Endothelial cell of umbilical vein (primary cell): ENCODE measurements around the gene DMD. TPM values are rescaled to one million over a fixed set of nuclear protein-coding genes. Genes with fewer than 3 reads are reported as not detected.

ENCODE experiments used
- BruUV-seq: library from RNA; stranded (reverse); fragments of 400-500 nt; replicated peaks from 2 replicates; lab custom pipeline; 2021; lab: Mats Ljungman, UMichigan
- CTCF ChIA-PET: fragments of 300-600, 350-600 bp; sonication (Branson Sonifier 250); formaldehyde crosslinking; loops from one replicate; lab custom pipeline; 2021; ENCODE audit warnings: antibody characterized with exemption, inconsistent platforms; lab: Charles Lee
- POLR2A ChIA-PET: fragments of 300-600, 350-600 bp; sonication (Branson Sonifier 250); formaldehyde crosslinking; loops from one replicate; lab custom pipeline; 2021; ENCODE audit warnings: antibody characterized with exemption, inconsistent platforms; lab: Charles Lee
- DNase-seq: peaks from one replicate; pipeline ENCODE4 v3.0.0-alpha.2; 2011; ENCODE audit warnings: low read depth, low spot score
- FAIRE-seq: peaks from 2 replicates; lab custom pipeline; 2011; peaks lifted over from hg19 to GRCh38; lab: Jason Lieb, UNC
- H2AFZ ChIP-seq: 2 replicates; pipeline ENCODE4 v1.6.0; 2012; ENCODE audit warnings: low read depth, low read length, control low read depth, inconsistent platforms
- H3K27ac ChIP-seq: 2 replicates; pipeline ENCODE4 v1.5.1; 2011; ENCODE audit warnings: low read depth, mild to moderate bottlenecking, control low read depth, low read length, moderate library complexity; ENCODE audit not compliant: insufficient read depth
- H3K27me3 ChIP-seq, 2 experiments: 2 replicates each; pipeline versions ENCODE4 v1.6.0 to v1.6.1; 2011; ENCODE audit warnings: low read length in 2 of 2, mixed read lengths in 1 of 2; ENCODE audit not compliant: control insufficient read depth in 2 of 2, insufficient read depth in 2 of 2
- H3K36me3 ChIP-seq, 2 experiments: 2 replicates in 1 of 2; 3 replicates in 1 of 2; pipeline ENCODE4 v1.5.1; 2011; ENCODE audit warnings: low read length in 2 of 2, mild to moderate bottlenecking in 1 of 2, moderate library complexity in 1 of 2; ENCODE audit not compliant: control insufficient read depth in 2 of 2, insufficient read depth in 2 of 2; ENCODE audit errors: extremely low read depth in 1 of 2
- H3K4me1 ChIP-seq: 3 replicates; pipeline ENCODE4 v1.5.1; 2011; ENCODE audit warnings: mild to moderate bottlenecking, low read length; ENCODE audit not compliant: control insufficient read depth, insufficient read depth; ENCODE audit errors: extremely low read depth
- H3K4me2 ChIP-seq: 2 replicates; pipeline ENCODE4 v1.6.1; 2011; ENCODE audit warnings: low read length, control low read depth, mixed read lengths; ENCODE audit not compliant: insufficient read depth
- H3K4me3 ChIP-seq, 3 experiments: fragments of 200-600 bp in 1 of 3; sonication (generic), shearing (Covaris generic) in 1 of 3; replicated peaks in 1 of 3; 2 replicates each; pipeline ENCODE4 v1.5.1; 2011 to 2016; ENCODE audit warnings: control low read depth in 3 of 3, low read length in 3 of 3, mild to moderate bottlenecking in 2 of 3, inconsistent platforms in 1 of 3, low read depth in 1 of 3, moderate library complexity in 1 of 3; ENCODE audit not compliant: insufficient read depth in 1 of 3
- H3K79me2 ChIP-seq: 2 replicates; pipeline ENCODE4 v1.6.0; 2012; ENCODE audit warnings: low read length, inconsistent platforms; ENCODE audit not compliant: control insufficient read depth, insufficient read depth
- H3K9ac ChIP-seq: replicated peaks from 2 replicates; pipeline ENCODE3; 2011; ENCODE audit warnings: low read length, control low read depth; ENCODE audit not compliant: insufficient read depth; ENCODE audit errors: extremely low read depth
- H3K9me1 ChIP-seq: replicated peaks from 3 replicates; pipeline ENCODE4 v1.6.0; 2011; ENCODE audit warnings: mild to moderate bottlenecking, low read length; ENCODE audit not compliant: control insufficient read depth, insufficient read depth; ENCODE audit errors: extremely low read depth
- H3K9me3 ChIP-seq: replicated peaks from 2 replicates; pipeline ENCODE4 v1.5.1; 2012; ENCODE audit warnings: low read length, inconsistent platforms; ENCODE audit not compliant: control insufficient read depth, insufficient read depth
- H4K20me1 ChIP-seq: replicated peaks from 2 replicates; pipeline ENCODE3; 2011; ENCODE audit warnings: mild to moderate bottlenecking, low read length; ENCODE audit not compliant: control insufficient read depth, insufficient read depth; ENCODE audit errors: extremely low read depth
- CTCF ChIP-seq, 2 donors: IDR thresholded peaks; 1 replicate in 1 of 2; 2 replicates in 1 of 2; pipeline ENCODE4 v1.5.1; 2011; ENCODE audit warnings: low read length in 2 of 2, mild to moderate bottlenecking in 2 of 2, moderate library complexity in 2 of 2, control low read depth in 1 of 2, inconsistent platforms in 1 of 2, low read depth in 1 of 2; ENCODE audit not compliant: insufficient read depth in 1 of 2; ENCODE audit errors: extremely low read depth in 1 of 2
- FOS ChIP-seq: IDR thresholded peaks from 2 replicates; pipeline ENCODE4 v1.6.1; 2011; ENCODE audit warnings: mild to moderate bottlenecking, low read length, moderate library complexity, borderline replicate concordance; ENCODE audit not compliant: insufficient read depth
- GATA2 ChIP-seq: IDR thresholded peaks from 2 replicates; pipeline ENCODE4 v1.7.0; 2011; ENCODE audit warnings: low read depth, mild to moderate bottlenecking, moderate library complexity, mixed read lengths, low read length; ENCODE audit not compliant: insufficient read length, insufficient read depth
- JUN ChIP-seq: IDR thresholded peaks from 2 replicates; pipeline ENCODE4 v1.6.1; 2011; ENCODE audit warnings: borderline replicate concordance, low read depth; ENCODE audit not compliant: insufficient read length, insufficient read depth
- MYC ChIP-seq: IDR thresholded peaks from one replicate; pipeline ENCODE4 v1.6.1; 2011; ENCODE audit warnings: mild to moderate bottlenecking, low read depth, low read length
- POLR2A ChIP-seq: IDR thresholded peaks from 2 replicates; pipeline ENCODE4 v1.6.1; 2012; ENCODE audit warnings: low read depth, mild to moderate bottlenecking, control low read depth, low read length
- dilution Hi-C: fragments of 300-500 bp; cut with MboI; formaldehyde crosslinking; loops from one replicate; pipeline ENCODE4 v1.15.0; 2019; ENCODE audit warnings: low sequenced_read_pairs; ENCODE audit not compliant: extremely low pct_ligation_motif_present
- intact Hi-C: fragments of 100-400 bp; cut with micrococcal nuclease; formaldehyde crosslinking; loops from one replicate; pipeline ENCODE4 v1.10.0; 2022
- polyA plus RNA-seq, 4 experiments: library from polyadenylated mRNA; depleted of rRNA in 3 of 4; stranded (reverse) in 3 of 4; unstranded in 1 of 4; fragments of >200 nt; gene quantifications; 2 replicates each; pipeline versions ENCODE4 v1.2.1 to v1.2.3, GENCODE V29; 2011 to 2012; ENCODE audit warnings: missing spikeins in 1 of 4
- total RNA-seq: library from RNA; stranded (reverse); gene quantifications from 2 replicates; pipeline ENCODE4 v1.2.3, GENCODE V29; 2021
- TF ChIP-seq, protein P1 (sequence below): IDR thresholded peaks from 2 replicates; pipeline ENCODE4 v1.6.1; 2011; ENCODE audit not compliant: insufficient read depth, insufficient read length

The DMD gene
- total and polyA plus RNA-seq, 2 donors (not counting 3 experiments of a cell fraction or from before 2014, with no cell fraction given): 7.3 to 9.0 TPM

GRCh38 chrX:31331015-31331414 is 1880.3 kb downstream of the DMD start:
- DNase-seq (no peak), FAIRE-seq (no peak)
- TF ChIP-seq CTCF (IDR thresholded peaks at IDR 0.05; ENCODE audit: extremely low read depth in 1 of 2, insufficient read depth in 1 of 2, low read depth in 1 of 2, low read length in 2 of 2) (no peak), FOS (no peak), JUN (no peak), GATA2 (no peak)
- TF ChIP-seq, protein P1, sequence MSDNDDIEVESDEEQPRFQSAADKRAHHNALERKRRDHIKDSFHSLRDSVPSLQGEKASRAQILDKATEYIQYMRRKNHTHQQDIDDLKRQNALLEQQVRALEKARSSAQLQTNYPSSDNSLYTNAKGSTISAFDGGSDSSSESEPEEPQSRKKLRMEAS: no peak
- H3K9ac ChIP-seq: no peak overlapping the region
- no peak overlapping the region for H3K27ac ChIP-seq
- H3K4me2 ChIP-seq: no peak overlapping the region
- H3K4me1 ChIP-seq: no peaks in the 10 kb centered on the region
- no peaks in the 10 kb centered on the region for H3K27me3 ChIP-seq
- dilution Hi-C loops (no loop called here), intact Hi-C loops (loop anchor here (5.0 kb wide), 1 partner anchor 109 kb away; no protein-coding TSS in a partner anchor)
- no peaks in the 10 kb centered on the region for H3K79me2 ChIP-seq
- no peak overlapping the region for H2AFZ ChIP-seq
- H3K36me3 ChIP-seq: no peaks in the 10 kb centered on the region
- no peak overlapping the region for H3K4me3 ChIP-seq
- no peaks in the 10 kb centered on the region for H4K20me1 ChIP-seq
- no peaks in the 10 kb centered on the region for H3K9me3 ChIP-seq
- POLR2A ChIA-PET: no interaction called here
- BruUV-seq: no TSS peak
- no peaks in the 10 kb centered on the region for H3K9me1 ChIP-seq
- CTCF ChIA-PET: no interaction called here

- FAIRE-seq (no peak), DNase-seq (no peak)
- no peak overlapping the region for H2AFZ ChIP-seq
- H3K4me2 ChIP-seq: no peak overlapping the region
- no peak overlapping the region for H3K9ac ChIP-seq
- ChIA-PET CTCF (interaction anchor here (0.6 to 0.8 kb wide), 2 partner anchors 10 to 1261 kb away, joined by 3 read pairs; no protein-coding TSS in a partner anchor), POLR2A (no interaction called here)
- no TSS peak for BruUV-seq
- H3K9me1 ChIP-seq: no peaks in the 10 kb centered on the region
- H3K9me3 ChIP-seq: no peaks in the 10 kb centered on the region
- no peaks in the 10 kb centered on the region for H3K79me2 ChIP-seq
- no peak overlapping the region for H3K4me3 ChIP-seq
- H4K20me1 ChIP-seq: no peaks in the 10 kb centered on the region
- dilution Hi-C loops: no loop called here
- no peaks in the 10 kb centered on the region for H3K4me1 ChIP-seq
- intact Hi-C loops: no loop called here
- H3K36me3 ChIP-seq: no peaks in the 10 kb centered on the region
- no peak overlapping the region for H3K27ac ChIP-seq
- TF ChIP-seq MYC: no peak
- no peak for TF ChIP-seq POLR2A
- no peak for TF ChIP-seq CTCF (IDR thresholded peaks at IDR 0.05; ENCODE audit: extremely low read depth in 1 of 2, insufficient read depth in 1 of 2, low read depth in 1 of 2, low read length in 2 of 2)
- TF ChIP-seq JUN: no peak
- no peaks in the 10 kb centered on the region for H3K27me3 ChIP-seq
Measured at GRCh38 chrX:31329298-31329697, 1882.1 kb downstream of the DMD start.
